NB4 (cell line): ENCODE results near the gene SLIT1.

Experiments
- DNase-seq: peaks from one replicate; pipeline ENCODE4 v3.0.0; 2010; ENCODE audit warnings: low read depth
- H3K4me3 ChIP-seq: one replicate; pipeline ENCODE4 v1.5.1; 2011; ENCODE audit warnings: mild to moderate bottlenecking, low read depth, low read length, moderate library complexity
- CTCF ChIP-seq: IDR thresholded peaks from one replicate; pipeline ENCODE4 v1.5.1; 2012; ENCODE audit warnings: low read depth, low read length
- MAX ChIP-seq: IDR thresholded peaks from 2 replicates; pipeline ENCODE4 v1.6.1; 2011; ENCODE audit warnings: low read depth, low read length
- MYC ChIP-seq: IDR thresholded peaks from 2 replicates; pipeline ENCODE4 v1.6.1; 2011; ENCODE audit warnings: low read depth, low read length
- POLR2A ChIP-seq: IDR thresholded peaks from 2 replicates; pipeline ENCODE4 v1.6.1; 2011; ENCODE audit warnings: mild to moderate bottlenecking; ENCODE audit not compliant: insufficient read length; ENCODE audit errors: extremely low read depth

Gene SLIT1

GRCh38 chr10:97220355-97220754, 34.6 kb upstream of the SLIT1 start:
- no peak overlapping the region for H3K4me3 ChIP-seq
- no peak for DNase-seq
- TF ChIP-seq MAX (no peak), CTCF (no peak), POLR2A (no peak), MYC (no peak)

- DNase-seq = peak; percentile 70
- no peak overlapping the region for H3K4me3 ChIP-seq
- TF ChIP-seq MAX (no peak), POLR2A (no peak), CTCF (no peak), MYC (no peak)
These were observed 31.5 kb upstream of the SLIT1 start for GRCh38 chr10:97217299-97217698.

GRCh38 chr10:97215619-97216260, 30.0 kb upstream of the SLIT1 start:
- TF ChIP-seq POLR2A = no peak
- no peak for TF ChIP-seq CTCF
- no peak for TF ChIP-seq MAX
- no peak for TF ChIP-seq MYC
- no peak overlapping the region for H3K4me3 ChIP-seq
- DNase-seq = no peak

GRCh38 chr10:97213431-97213830, 27.7 kb upstream of the SLIT1 start:
- no peak overlapping the region for H3K4me3 ChIP-seq
- no peak for TF ChIP-seq MYC
- no peak for TF ChIP-seq MAX
- TF ChIP-seq POLR2A = no peak
- TF ChIP-seq CTCF = no peak
- DNase-seq = no peak

- TF ChIP-seq MAX (no peak), POLR2A (no peak), CTCF (no peak), MYC (no peak)
- H3K4me3 ChIP-seq = no peak overlapping the region
- DNase-seq = no peak
These were observed 25.5 kb upstream of the SLIT1 start for GRCh38 chr10:97211229-97211628.
